GM18520 (cell line): Measurements from ENCODE around the gene TEP1.

Source experiments
- ATAC-seq: cut with Tn5 transposase; IDR thresholded peaks from one replicate; pipeline ENCODE4 v1.9.1; 2021; ENCODE audit not compliant: unreplicated experiment

The TEP1 gene

GRCh38 chr14:20434701-20435581, 21.6 kb upstream of the TEP1 start:
- ATAC-seq: no peak

GRCh38 chr14:20429801-20430669, 16.7 kb upstream of the TEP1 start:
- no peak for ATAC-seq

- ATAC-seq: no peak
These were observed 15.5 kb upstream of the TEP1 start for GRCh38 chr14:20428802-20429201.

- ATAC-seq: peak; percentile 10
These were observed 14.7 kb upstream of the TEP1 start for GRCh38 chr14:20428010-20428365.

- peak; percentile 48 for ATAC-seq
These were observed 14.1 kb upstream of the TEP1 start for GRCh38 chr14:20427231-20428009.

- ATAC-seq: no peak
These were observed 11.6 kb upstream of the TEP1 start for GRCh38 chr14:20424851-20425250.

GRCh38 chr14:20422886-20423285, 9.6 kb upstream of the TEP1 start:
- no peak for ATAC-seq

- ATAC-seq: no peak
These were observed 8.0 kb upstream of the TEP1 start for GRCh38 chr14:20421267-20421666.

GRCh38 chr14:20419419-20419818, 6.1 kb upstream of the TEP1 start:
- ATAC-seq: no peak

- ATAC-seq: no peak
These were observed 5.2 kb upstream of the TEP1 start for GRCh38 chr14:20418501-20418909.

GRCh38 chr14:20417250-20418186, 4.2 kb upstream of the TEP1 start:
- no peak for ATAC-seq

- no peak for ATAC-seq
These were observed 2.9 kb upstream of the TEP1 start for GRCh38 chr14:20416223-20416622.

GRCh38 chr14:20415782-20416206, 2.5 kb upstream of the TEP1 start:
- ATAC-seq: peak; percentile 41

GRCh38 chr14:20413744-20414082, 412 bp upstream of the TEP1 start:
- ATAC-seq: no peak

GRCh38 chr14:20412411-20412810, 890 bp downstream of the TEP1 start:
- ATAC-seq: peak; percentile 69

GRCh38 chr14:20409226-20409625, 4.1 kb downstream of the TEP1 start:
- no peak for ATAC-seq

- no peak for ATAC-seq
These were observed 9.8 kb downstream of the TEP1 start for GRCh38 chr14:20403521-20403920.

GRCh38 chr14:20400965-20401593, 12.2 kb downstream of the TEP1 start:
- ATAC-seq: no peak

GRCh38 chr14:20400589-20400964, 12.7 kb downstream of the TEP1 start:
- no peak for ATAC-seq

- no peak for ATAC-seq
These were observed 15.8 kb downstream of the TEP1 start for GRCh38 chr14:20397511-20397910.
